WTC11 (cell line): ENCODE results near the gene ERP29. TPM values are rescaled to one million over a fixed set of nuclear protein-coding genes. Genes with fewer than 3 reads are reported as not detected.
"Not testable (repeated sequence)": the region's sequence is repeated elsewhere in the genome, so short reads cannot be mapped to it uniquely, and the experiment has no call there.

ENCODE experiments used
- ATAC-seq: fragments of 200-7000 bp; cut with Tn5 transposase; 2 replicates; pipeline ENCODE4 v1.10.0; 2021; ENCODE audit warnings: mild to moderate bottlenecking, moderate library complexity
- CTCF ChIA-PET: fragments of 300-600 bp; sonication (Branson Sonifier 250); formaldehyde crosslinking; loops from one replicate; lab custom pipeline; 2021; ENCODE audit warnings: antibody characterized with exemption; lab: Charles Lee
- POLR2A ChIA-PET: fragments of 350-600 bp; sonication (Branson Sonifier 250); formaldehyde crosslinking; loops from one replicate; lab custom pipeline; 2021; ENCODE audit warnings: antibody characterized with exemption; lab: Charles Lee
- DNase-seq: peaks from one replicate; pipeline ENCODE4 v3.0.0; 2021; ENCODE audit warnings: low spot score
- H3K27ac Mint-ChIP-seq: 2 replicates; pipeline ENCODE4 v1.8.0; 2021; ENCODE audit warnings: mixed read lengths
- H3K27me3 Mint-ChIP-seq: 2 replicates; pipeline ENCODE4 v1.8.0; 2021; ENCODE audit warnings: low read depth, mild to moderate bottlenecking, moderate library complexity, mixed read lengths
- H3K36me3 Mint-ChIP-seq: 2 replicates; pipeline ENCODE4 v1.8.0; 2021; ENCODE audit warnings: mixed read lengths
- H3K4me1 Mint-ChIP-seq: 2 replicates; pipeline ENCODE4 v1.8.0; 2022; ENCODE audit warnings: mixed read lengths
- H3K4me3 Mint-ChIP-seq: 2 replicates; pipeline ENCODE4 v1.8.0; 2021; ENCODE audit warnings: mild to moderate bottlenecking, moderate library complexity, mixed read lengths
- H3K9me3 Mint-ChIP-seq: 2 replicates; pipeline ENCODE4 v1.8.0; 2021; ENCODE audit warnings: mixed read lengths
- ATF1 ChIP-seq: sonication (generic); formaldehyde crosslinking; IDR thresholded peaks from 2 replicates; pipeline ENCODE4 v1.8.1; 2023; ENCODE audit warnings: mild to moderate bottlenecking, moderate library complexity, missing genetic modification reagents
- CDX4 ChIP-seq: fragments of 250-450 bp; sonication (Bioruptor Pico); IDR thresholded peaks from 2 replicates; pipeline ENCODE4 v1.9.0; 2021; ENCODE audit warnings: moderate library complexity, mild to moderate bottlenecking, inconsistent platforms, borderline replicate concordance
- FOXP4 ChIP-seq: sonication (generic); formaldehyde crosslinking; IDR thresholded peaks from 2 replicates; pipeline ENCODE4 v1.8.0; 2022; ENCODE audit warnings: mild to moderate bottlenecking, missing genetic modification reagents
- GABPB1 ChIP-seq: sonication (generic); formaldehyde crosslinking; IDR thresholded peaks from 2 replicates; pipeline ENCODE4 v1.8.1; 2023; ENCODE audit warnings: mild to moderate bottlenecking, missing genetic modification reagents
- GTF2I ChIP-seq: fragments of 250-450 bp; sonication (Bioruptor Pico); conservative IDR thresholded peaks from 2 replicates; pipeline ENCODE4 v1.4.0; 2021; ENCODE audit warnings: mild to moderate bottlenecking
- IRF1 ChIP-seq: sonication (generic); formaldehyde crosslinking; IDR thresholded peaks from 2 replicates; pipeline ENCODE4 v1.8.0; 2023; ENCODE audit warnings: missing genetic modification reagents
- MLX ChIP-seq: sonication (generic); formaldehyde crosslinking; IDR thresholded peaks from 2 replicates; pipeline ENCODE4 v1.8.1; 2023; ENCODE audit warnings: mild to moderate bottlenecking, missing genetic modification reagents, moderate library complexity
- SMAD3 ChIP-seq: sonication (generic); formaldehyde crosslinking; IDR thresholded peaks from 2 replicates; pipeline ENCODE4 v1.8.0; 2022; ENCODE audit warnings: missing genetic modification reagents, mild to moderate bottlenecking, borderline replicate concordance
- TCF7 ChIP-seq: sonication (generic); formaldehyde crosslinking; IDR thresholded peaks from 2 replicates; pipeline ENCODE4 v1.8.0; 2022; ENCODE audit warnings: mild to moderate bottlenecking, low read depth, missing genetic modification reagents, moderate library complexity
- TEAD4 ChIP-seq: sonication (generic); formaldehyde crosslinking; IDR thresholded peaks from 2 replicates; pipeline ENCODE4 v1.8.0; 2022; ENCODE audit warnings: mild to moderate bottlenecking, missing genetic modification reagents
- USF2 ChIP-seq: sonication (generic); formaldehyde crosslinking; IDR thresholded peaks from 2 replicates; pipeline ENCODE4 v1.8.1; 2023; ENCODE audit warnings: mild to moderate bottlenecking, missing genetic modification reagents, moderate library complexity
- ZBTB21 ChIP-seq: sonication (generic); formaldehyde crosslinking; IDR thresholded peaks from 2 replicates; pipeline ENCODE4 v1.8.1; 2023; ENCODE audit warnings: mild to moderate bottlenecking, missing genetic modification reagents, borderline replicate concordance
- ZNF232 ChIP-seq: sonication (generic); formaldehyde crosslinking; IDR thresholded peaks from 2 replicates; pipeline ENCODE4 v1.8.0; 2022; ENCODE audit warnings: mild to moderate bottlenecking, missing genetic modification reagents
- ZNF317 ChIP-seq: sonication (generic); formaldehyde crosslinking; IDR thresholded peaks from 2 replicates; pipeline ENCODE4 v1.8.1; 2023; ENCODE audit warnings: low read depth, mild to moderate bottlenecking, moderate library complexity, missing genetic modification reagents, borderline replicate concordance
- ZNF396 ChIP-seq: fragments of 250-450 bp; sonication (Bioruptor Pico); IDR thresholded peaks from 2 replicates; pipeline ENCODE4 v1.8.0; 2021; ENCODE audit warnings: mild to moderate bottlenecking, moderate library complexity, borderline replicate concordance
- total RNA-seq: library from RNA; stranded (reverse); gene quantifications from 3 replicates; pipeline ENCODE4 v1.2.3, GENCODE V29; 2021

Gene ERP29
- total RNA-seq, 1 experiment from 2014 or later = 162 TPM

- TF ChIP-seq CDX4 (CRISPR knock-in tag) = no peak
- TF ChIP-seq USF2 = no peak
- no peak for TF ChIP-seq SMAD3 (CRISPR knock-in tag)
- no peak for TF ChIP-seq IRF1 (CRISPR knock-in tag)
These were observed 4.3 kb upstream of the ERP29 start (continued) for GRCh38 chr12:112008918-112009317.

GRCh38 chr12:112009596-112009995 lies 3.6 kb upstream of the ERP29 start:
- CTCF ChIA-PET = interaction anchor here (0.9 to 1.1 kb wide), 2 partner anchors 12 to 64 kb away, joined by 3 read pairs; no protein-coding TSS in a partner anchor
- H3K9me3 Mint-ChIP-seq, H3K4me3 Mint-ChIP-seq, H3K36me3 Mint-ChIP-seq, H3K27ac Mint-ChIP-seq, DNase-seq, H3K27me3 Mint-ChIP-seq, ATAC-seq: not testable (repeated sequence)
- peaks cover 35% of the 10 kb centered on the region for H3K4me1 Mint-ChIP-seq
- POLR2A ChIA-PET = interaction anchor here (1.2 kb wide), 1 partner anchor 10 kb away, joined by 3 read pairs; no protein-coding TSS in a partner anchor

- Mint-ChIP-seq H3K27me3 (no peaks in the 10 kb centered on the region), H3K27ac (no peak overlapping the region), H3K4me1 (peaks cover 34% of the 10 kb centered on the region)
- no peak for DNase-seq
- no peak for ATAC-seq
- TF ChIP-seq ZNF396 (CRISPR knock-in tag) (no peak), GABPB1 (no peak), ZNF317 (no peak), ZNF232 (CRISPR knock-in tag) (no peak), TCF7 (CRISPR knock-in tag) (no peak), TEAD4 (CRISPR knock-in tag) (no peak), FOXP4 (CRISPR knock-in tag) (no peak), IRF1 (CRISPR knock-in tag) (no peak), MLX (no peak), GTF2I (no peak), ATF1 (CRISPR knock-in tag) (no peak), ZBTB21 (CRISPR knock-in tag) (no peak)
- TF ChIP-seq, all 79 proteins: peak for 0
- peaks cover 10% of the 10 kb centered on the region for H3K36me3 Mint-ChIP-seq
- ChIA-PET CTCF (interaction anchor here (0.9 kb wide), 1 partner anchor 66 kb away, joined by 3 read pairs; no protein-coding TSS in a partner anchor), POLR2A (interaction anchor here (1.2 kb wide), 1 partner anchor 9 kb away, joined by 3 read pairs; no protein-coding TSS in a partner anchor)
- H3K4me3 Mint-ChIP-seq = peak overlapping the region; percentile 90; the same call in 1 of the 2 replicates
- peaks cover 2% of the 10 kb centered on the region for H3K9me3 Mint-ChIP-seq
These were observed 2.5 kb upstream of the ERP29 start for GRCh38 chr12:112010415-112011344.
